ENCODE results near the gene PCSK5.

DNA sequence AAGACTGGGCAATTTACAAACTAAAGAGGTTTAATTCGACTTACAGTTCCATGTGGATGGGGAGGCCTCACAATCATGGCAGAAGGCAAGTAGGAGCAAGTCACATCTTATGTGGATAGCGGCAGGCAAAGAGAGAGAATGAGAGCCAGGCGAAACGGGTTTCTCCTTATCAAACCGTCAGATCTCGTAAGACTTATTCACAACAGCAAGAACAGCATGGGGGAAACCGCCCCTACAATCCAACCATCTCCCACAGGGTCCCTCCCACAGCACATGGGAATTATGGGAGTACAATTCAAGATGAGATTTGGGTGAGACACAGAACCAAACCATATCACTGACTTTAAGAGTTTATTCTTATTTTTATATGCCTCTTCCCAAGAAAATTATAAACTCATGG, 443.5 kb downstream of the PCSK5 start:
- TF ChIP-seq POLR2AphosphoS5 (IDR thresholded peaks at IDR 0.05): no peak
- no peak for TF ChIP-seq CTCF (IDR thresholded peaks at IDR 0.05)

All from stomach (tissue), 4 donors.